Vagina (tissue), 2 donors: ENCODE measurements around the gene CDX1.
A peak's percentile ranks its signal among the peaks of the same experiment; 100 is the strongest.

Source experiments
- POLR2A ChIP-seq, 2 donors: fragments of 450-650 bp; IDR thresholded peaks; one replicate each; pipeline ENCODE4 v1.6.1; 2017; ENCODE audit warnings: antibody characterized with exemption in 2 of 2, mild to moderate bottlenecking in 2 of 2, moderate library complexity in 2 of 2
- POLR2AphosphoS5 ChIP-seq, 2 donors: sonication (generic); formaldehyde crosslinking; IDR thresholded peaks; one replicate each; pipeline ENCODE4 v1.9.0; 2017; ENCODE audit warnings: antibody characterized with exemption in 2 of 2, mild to moderate bottlenecking in 2 of 2, low read depth in 1 of 2; ENCODE audit not compliant: insufficient read depth in 1 of 2
- TF ChIP-seq, protein P1 (sequence below), 3 experiments: fragments of 450-650 bp in 2 of 3; fragments of 200-600 bp in 1 of 3; sonication (generic) in 1 of 3; IDR thresholded peaks; one replicate each; pipeline ENCODE4 v1.5.1; 2017 to 2019; ENCODE audit warnings: antibody characterized with exemption in 3 of 3, mild to moderate bottlenecking in 2 of 3, moderate library complexity in 2 of 3

DNA sequence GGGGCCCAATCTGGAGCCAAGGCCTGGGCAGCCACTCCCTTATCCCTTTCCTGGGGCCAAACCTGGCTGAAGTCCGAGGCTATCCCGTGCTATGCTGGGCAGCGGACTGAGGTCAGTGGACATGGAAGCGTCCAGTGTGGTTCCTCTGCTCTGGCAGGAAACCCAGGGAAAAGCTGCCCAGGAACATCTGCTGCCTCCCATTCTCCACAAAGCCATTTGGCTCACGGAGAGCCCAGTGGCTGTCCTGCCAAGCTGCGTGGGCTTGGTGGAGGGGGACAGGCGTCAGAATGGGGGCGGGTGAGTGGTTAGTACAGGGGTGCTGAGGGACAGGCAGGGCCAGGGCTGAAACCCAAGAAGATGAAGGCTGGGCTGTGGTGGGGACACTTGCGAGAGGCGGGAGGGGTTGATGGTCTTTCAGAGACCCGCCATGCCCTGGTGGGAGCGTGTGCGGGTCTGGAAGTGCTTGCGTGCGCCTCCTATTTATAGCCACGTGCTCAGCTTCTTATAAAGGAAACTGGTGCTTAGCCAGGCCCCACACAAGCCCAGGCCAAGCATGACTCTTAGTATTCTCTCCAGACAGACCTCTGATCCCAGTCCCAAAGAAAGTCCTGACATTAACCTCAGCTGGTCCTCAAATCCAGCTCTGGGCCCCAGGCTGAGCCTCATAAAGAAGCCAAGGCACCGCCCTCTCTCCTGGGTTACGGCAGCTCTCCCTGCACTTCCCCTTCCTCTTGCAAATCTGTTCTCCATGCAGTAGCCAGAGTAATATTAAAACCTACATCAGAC is 13.9 kb downstream of the CDX1 start:
- TF ChIP-seq, protein P1, sequence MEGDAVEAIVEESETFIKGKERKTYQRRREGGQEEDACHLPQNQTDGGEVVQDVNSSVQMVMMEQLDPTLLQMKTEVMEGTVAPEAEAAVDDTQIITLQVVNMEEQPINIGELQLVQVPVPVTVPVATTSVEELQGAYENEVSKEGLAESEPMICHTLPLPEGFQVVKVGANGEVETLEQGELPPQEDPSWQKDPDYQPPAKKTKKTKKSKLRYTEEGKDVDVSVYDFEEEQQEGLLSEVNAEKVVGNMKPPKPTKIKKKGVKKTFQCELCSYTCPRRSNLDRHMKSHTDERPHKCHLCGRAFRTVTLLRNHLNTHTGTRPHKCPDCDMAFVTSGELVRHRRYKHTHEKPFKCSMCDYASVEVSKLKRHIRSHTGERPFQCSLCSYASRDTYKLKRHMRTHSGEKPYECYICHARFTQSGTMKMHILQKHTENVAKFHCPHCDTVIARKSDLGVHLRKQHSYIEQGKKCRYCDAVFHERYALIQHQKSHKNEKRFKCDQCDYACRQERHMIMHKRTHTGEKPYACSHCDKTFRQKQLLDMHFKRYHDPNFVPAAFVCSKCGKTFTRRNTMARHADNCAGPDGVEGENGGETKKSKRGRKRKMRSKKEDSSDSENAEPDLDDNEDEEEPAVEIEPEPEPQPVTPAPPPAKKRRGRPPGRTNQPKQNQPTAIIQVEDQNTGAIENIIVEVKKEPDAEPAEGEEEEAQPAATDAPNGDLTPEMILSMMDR (IDR thresholded peaks at IDR 0.05) = no peak
- TF ChIP-seq POLR2AphosphoS5 (IDR thresholded peaks at IDR 0.05; ENCODE audit: insufficient read depth in 1 of 2, low read depth in 1 of 2) (peak; percentile 44 to 88), POLR2A (IDR thresholded peaks at IDR 0.05) (no peak)
